ENCODE measurements around the gene PLS1.
"Not testable (repeated sequence)": the region's sequence is repeated elsewhere in the genome, so short reads cannot be mapped to it uniquely, and the experiment has no call there.

Gene PLS1

DNA sequence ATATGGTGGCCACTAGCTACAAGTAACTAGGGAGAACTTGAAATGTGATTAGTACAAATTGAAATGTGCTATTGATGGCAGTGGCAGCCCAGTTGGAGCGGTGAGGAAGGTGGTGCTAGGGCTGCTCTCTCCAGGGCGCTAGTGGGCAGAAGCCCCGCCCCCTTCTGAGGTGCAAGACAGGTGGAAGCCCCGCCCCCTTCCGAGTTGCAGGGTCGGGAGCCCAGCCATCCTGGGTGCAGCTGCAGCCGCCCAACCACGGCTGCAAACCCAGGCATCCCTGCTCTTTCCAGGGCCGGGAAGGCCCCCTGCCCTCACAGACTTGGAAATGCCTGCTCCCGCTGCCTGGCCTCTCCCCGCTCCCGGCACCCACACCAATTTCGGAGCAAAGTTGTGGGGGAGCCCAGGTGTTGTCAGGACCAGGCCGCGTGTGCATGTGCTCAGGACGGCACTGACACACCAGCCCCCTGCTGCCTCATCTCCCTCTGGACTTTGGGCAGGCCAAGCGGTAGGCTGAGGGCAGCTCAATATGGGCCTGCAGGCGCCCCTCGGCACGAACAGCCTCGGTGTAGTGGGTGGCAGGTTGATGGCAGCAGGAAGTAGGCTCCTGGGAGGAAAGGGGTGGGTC lies 27.7 kb upstream of the PLS1 start:
- no peak for DNase-seq (ENCODE audit: low read depth)
- H3K4me3 ChIP-seq (ENCODE audit: low read length) = no peak overlapping the region
- TF ChIP-seq, protein P1, sequence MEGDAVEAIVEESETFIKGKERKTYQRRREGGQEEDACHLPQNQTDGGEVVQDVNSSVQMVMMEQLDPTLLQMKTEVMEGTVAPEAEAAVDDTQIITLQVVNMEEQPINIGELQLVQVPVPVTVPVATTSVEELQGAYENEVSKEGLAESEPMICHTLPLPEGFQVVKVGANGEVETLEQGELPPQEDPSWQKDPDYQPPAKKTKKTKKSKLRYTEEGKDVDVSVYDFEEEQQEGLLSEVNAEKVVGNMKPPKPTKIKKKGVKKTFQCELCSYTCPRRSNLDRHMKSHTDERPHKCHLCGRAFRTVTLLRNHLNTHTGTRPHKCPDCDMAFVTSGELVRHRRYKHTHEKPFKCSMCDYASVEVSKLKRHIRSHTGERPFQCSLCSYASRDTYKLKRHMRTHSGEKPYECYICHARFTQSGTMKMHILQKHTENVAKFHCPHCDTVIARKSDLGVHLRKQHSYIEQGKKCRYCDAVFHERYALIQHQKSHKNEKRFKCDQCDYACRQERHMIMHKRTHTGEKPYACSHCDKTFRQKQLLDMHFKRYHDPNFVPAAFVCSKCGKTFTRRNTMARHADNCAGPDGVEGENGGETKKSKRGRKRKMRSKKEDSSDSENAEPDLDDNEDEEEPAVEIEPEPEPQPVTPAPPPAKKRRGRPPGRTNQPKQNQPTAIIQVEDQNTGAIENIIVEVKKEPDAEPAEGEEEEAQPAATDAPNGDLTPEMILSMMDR (conservative IDR thresholded peaks at IDR 0.05; ENCODE audit: low read depth, low read length) = no peak

DNA sequence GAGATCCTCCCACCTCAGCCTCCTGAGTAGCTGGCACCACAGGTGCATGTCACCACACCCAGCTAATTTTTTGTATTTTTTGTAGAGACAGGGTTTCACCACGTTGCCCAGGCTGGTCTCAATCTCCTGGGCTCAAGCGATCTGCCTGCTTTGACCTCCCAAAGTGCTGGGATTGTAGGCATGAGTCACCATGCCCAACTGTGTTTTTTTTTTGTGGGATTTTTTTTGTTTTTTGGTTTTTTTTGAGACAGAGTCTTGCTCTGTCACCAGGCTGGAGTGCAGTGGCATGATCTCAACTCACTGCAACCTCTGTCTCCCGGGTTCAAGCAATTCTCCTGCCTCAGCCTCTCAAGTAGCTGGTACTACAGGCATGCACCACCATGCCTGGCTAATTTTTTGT lies 26.8 kb upstream of the PLS1 start:
- not testable (repeated sequence) for H3K4me3 ChIP-seq (ENCODE audit: low read length); DNase-seq (ENCODE audit: low read depth)

DNA sequence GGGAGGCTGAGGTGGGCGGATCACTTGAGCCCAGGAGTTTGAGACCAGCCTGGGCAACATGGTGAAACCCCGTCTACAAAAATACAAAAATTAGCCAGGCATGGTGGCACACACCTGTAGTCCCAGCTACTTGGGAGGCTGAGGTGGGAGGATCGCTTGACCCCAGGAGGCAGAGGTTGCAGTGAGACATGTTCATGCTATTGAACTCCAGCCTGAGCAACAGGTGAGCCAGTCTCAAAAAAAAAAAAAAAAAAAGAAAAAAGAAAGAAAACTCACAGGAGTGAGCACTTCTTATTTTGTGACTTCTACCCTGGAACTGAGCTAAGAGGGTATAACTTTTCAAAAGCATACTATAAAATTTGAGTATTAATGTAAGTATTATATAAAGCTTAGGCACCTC lies 22.0 kb upstream of the PLS1 start:
- DNase-seq (ENCODE audit: low read depth); H3K4me3 ChIP-seq (ENCODE audit: low read length): not testable (repeated sequence)

DNA sequence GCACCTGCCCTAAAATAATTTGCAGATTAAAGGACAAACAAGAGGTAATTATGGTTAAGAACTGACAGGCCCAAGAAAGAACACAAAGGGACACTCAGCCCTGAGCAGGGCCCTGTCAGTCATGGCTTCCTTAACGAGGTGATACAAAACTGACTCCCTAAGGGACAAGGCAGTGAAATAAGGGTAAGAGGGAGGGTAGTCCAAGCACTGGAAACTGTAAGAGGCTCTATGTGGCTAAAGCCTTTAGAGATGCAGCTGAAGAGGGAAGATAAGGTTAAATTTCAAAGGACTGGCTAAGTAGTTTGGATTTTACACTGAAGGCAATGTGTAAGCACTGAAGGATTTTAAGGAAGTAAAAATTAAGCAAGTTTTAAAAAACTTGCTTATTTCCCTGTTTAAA lies 21.5 kb upstream of the PLS1 start:
- no peak overlapping the region for H3K4me3 ChIP-seq (ENCODE audit: low read length)
- TF ChIP-seq, protein P1 (conservative IDR thresholded peaks at IDR 0.05; ENCODE audit: low read depth, low read length) = no peak
- no peak for DNase-seq (ENCODE audit: low read depth)

DNA sequence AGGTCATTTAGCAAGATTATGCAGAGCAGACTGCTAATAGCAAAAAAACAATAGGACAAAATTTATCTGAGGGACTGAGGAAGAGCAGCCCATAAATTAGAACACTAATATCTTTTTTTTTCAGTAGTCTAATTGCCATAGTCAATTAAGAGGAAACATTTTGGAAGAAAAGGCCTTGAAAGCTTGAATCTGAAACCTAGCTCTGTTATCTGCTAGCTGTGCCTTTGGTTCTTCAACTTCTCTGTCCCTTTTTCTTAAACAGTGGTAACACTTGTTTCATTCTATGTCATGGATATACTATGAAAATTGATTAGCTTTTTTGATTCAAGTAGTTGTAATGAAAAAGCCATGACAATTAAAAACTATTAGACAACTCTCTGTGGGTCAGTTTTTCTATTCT lies 19.4 kb upstream of the PLS1 start:
- TF ChIP-seq, protein P1 (conservative IDR thresholded peaks at IDR 0.05; ENCODE audit: low read depth, low read length) = no peak
- no peak for DNase-seq (ENCODE audit: low read depth)
- no peak overlapping the region for H3K4me3 ChIP-seq (ENCODE audit: low read length)

DNA sequence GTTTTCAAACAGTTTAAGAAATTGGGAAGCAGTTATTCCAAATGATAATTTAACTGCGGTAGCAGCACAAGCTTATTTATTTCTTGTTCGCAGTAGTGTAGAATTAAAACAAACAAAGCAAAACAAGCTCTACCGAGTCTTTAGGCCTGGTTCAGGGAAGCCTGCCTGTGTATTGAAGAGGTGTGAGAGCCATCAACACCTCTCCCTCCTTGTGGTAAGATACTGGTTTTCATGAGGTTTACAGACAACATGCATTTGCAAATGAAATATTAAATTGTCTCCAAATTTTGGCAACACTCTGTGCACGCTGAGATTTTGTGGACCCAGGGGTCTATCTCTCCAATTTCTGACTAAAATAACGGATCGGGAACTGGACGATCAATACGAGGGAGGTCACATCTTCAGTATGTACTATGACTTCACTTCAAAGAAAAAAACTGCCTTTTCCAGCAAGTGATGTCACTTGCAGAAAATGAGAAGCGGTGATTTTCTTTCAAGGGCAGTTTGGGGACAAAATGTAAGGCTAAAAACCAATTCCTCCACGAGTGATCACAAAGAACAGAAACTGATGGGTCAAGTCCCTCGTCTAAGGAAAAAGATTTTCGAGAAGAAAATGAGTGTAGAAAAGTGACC lies 18.4 kb upstream of the PLS1 start:
- no peak for DNase-seq (ENCODE audit: low read depth)
- TF ChIP-seq, protein P1 (conservative IDR thresholded peaks at IDR 0.05; ENCODE audit: low read depth, low read length) = no peak
- peak overlapping the region; percentile 83 for H3K4me3 ChIP-seq (ENCODE audit: low read length)

DNA sequence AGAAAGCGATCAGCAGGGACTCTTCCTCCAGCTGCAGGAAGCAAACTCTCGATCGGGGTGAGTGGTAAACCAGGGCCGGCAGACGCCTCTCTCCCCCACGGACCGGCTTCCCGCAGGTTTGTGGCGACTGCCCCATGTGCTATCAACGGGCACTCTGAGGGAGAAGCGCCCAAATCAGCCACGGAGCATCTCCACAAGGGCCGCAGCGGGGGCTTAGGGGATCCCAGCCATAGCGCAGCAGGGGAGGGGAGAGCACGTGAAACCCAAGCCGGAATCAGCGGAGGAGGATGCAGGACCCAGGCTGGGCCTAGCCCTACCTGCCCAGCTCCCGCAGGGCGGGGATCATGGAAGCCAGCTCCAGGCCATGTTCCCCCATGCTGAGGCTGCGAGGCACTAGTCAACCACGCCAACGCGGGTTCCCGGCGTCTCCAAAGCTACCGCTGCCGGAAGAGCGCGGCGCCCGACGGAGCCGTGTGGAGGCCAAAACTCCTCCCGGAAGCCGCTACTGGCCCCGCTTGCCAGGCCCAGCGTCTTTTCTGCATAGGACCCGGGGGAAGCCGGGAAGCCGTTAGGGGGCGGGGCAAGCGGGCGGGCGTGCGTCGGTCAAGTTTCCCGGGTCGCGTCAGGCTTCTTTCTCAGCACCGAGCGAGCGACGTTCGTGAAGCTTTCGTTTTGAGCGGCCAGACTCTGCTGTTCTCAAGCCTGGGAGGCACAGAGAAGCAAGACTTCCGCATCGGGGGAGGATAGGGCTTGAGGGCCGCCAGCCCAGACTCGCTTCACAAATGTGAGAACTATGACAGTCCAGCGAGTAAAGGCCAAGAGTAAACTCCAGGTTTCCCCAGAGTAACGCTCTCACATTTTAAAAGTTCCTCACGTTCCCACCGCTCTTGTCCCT lies 17.6 kb upstream of the PLS1 start, which contains the start of gene ATR:
Gene ATR, minus strand, starts transcription at position 405 of the 895 bp plus-strand sequence. Its CDS starts 29 bp downstream, at position 376.
- peak within 1 kb of the TSS; percentile 83 for H3K4me3 ChIP-seq (ENCODE audit: low read length)
- TF ChIP-seq, protein P1 (conservative IDR thresholded peaks at IDR 0.05; ENCODE audit: low read depth, low read length) = no peak
- peak; percentile 84 for DNase-seq (ENCODE audit: low read depth)

DNA sequence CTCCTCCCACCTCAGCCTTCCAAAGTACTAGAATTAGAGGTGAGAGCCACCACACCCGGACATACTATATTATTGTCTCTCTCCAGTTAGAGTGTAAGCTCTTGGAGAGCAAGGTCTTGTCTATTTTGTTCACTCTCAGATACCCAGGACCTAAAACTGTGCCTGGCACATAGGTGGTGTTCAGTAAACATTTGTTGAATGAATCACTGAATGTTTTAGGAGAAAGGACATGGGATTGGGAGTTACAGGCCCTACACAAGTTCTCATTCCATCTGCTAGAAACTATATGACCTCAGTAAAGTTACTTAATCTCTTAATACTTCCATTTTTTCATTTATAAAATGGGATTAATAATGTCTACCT lies 16.2 kb upstream of the PLS1 start:
- H3K4me3 ChIP-seq (ENCODE audit: low read length) = no peak overlapping the region
- TF ChIP-seq, protein P1 (conservative IDR thresholded peaks at IDR 0.05; ENCODE audit: low read depth, low read length) = no peak
- DNase-seq (ENCODE audit: low read depth) = no peak

DNA sequence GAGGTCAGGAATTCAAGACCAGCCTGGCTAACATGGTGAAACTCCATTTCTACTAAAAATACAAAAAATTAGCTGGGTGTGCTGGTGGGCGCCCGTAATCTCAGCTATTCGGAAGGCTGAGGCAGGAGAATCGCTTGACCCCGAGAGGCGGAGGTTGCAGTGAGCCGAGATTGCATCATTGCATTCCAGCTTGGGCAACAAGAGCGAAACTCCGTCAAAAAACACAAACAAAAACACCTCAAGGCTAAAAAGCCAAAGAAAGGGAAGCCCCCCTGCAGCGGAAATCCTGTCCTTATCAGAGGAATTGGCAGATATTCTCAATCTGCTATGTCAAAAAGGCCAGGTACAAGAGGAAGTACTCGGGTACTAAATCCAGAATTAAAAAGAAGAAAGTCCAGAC lies 15.1 kb upstream of the PLS1 start:
- not testable (repeated sequence) for DNase-seq (ENCODE audit: low read depth); H3K4me3 ChIP-seq (ENCODE audit: low read length)

Data from retinal pigment epithelial cell (primary cell).